SU-DHL-6 (cell line): Measurements from ENCODE around the gene THBD.

Experiments
- H2AFZ ChIP-seq: fragments of 200-600 bp; sonication (generic); 2 replicates; pipeline ENCODE4 v1.6.1; 2014; ENCODE audit warnings: low read depth, mild to moderate bottlenecking, moderate library complexity, mixed read lengths, antibody characterized with exemption, low read length; ENCODE audit not compliant: severe bottlenecking
- H3F3A ChIP-seq: fragments of 200-600 bp; shearing (Covaris generic); 2 replicates; pipeline ENCODE4 v1.6.0; 2016; ENCODE audit warnings: antibody characterized with exemption, mild to moderate bottlenecking; ENCODE audit not compliant: insufficient read depth
- H3K27ac ChIP-seq: fragments of 200-600 bp; sonication (generic); 2 replicates; pipeline ENCODE4 v1.5.1; 2016; ENCODE audit warnings: low read depth, mild to moderate bottlenecking, low read length, moderate library complexity, mixed read lengths
- H3K27me3 ChIP-seq: fragments of 200-600 bp; sonication (generic), shearing (Covaris generic); 2 replicates; pipeline ENCODE4 v1.6.0; 2014; ENCODE audit warnings: mild to moderate bottlenecking, low read length
- H3K36me3 ChIP-seq: fragments of 200-600 bp; sonication (generic); 2 replicates; pipeline ENCODE4 v1.6.1; 2014; ENCODE audit warnings: mild to moderate bottlenecking, low read length, mixed read lengths
- H3K4me2 ChIP-seq: fragments of 300-600, 200-600 bp; shearing (Covaris generic), sonication (generic); 2 replicates; pipeline ENCODE4 v1.6.0; 2014; ENCODE audit warnings: low read length, low read depth, mild to moderate bottlenecking; ENCODE audit not compliant: poor library complexity, severe bottlenecking
- H3K4me3 ChIP-seq: fragments of 200-600 bp; sonication (generic); 2 replicates; pipeline ENCODE4 v1.5.1; 2014; ENCODE audit warnings: antibody characterized with exemption, low read length, mild to moderate bottlenecking, mixed read lengths; ENCODE audit not compliant: insufficient read depth, poor library complexity, severe bottlenecking
- H3K79me2 ChIP-seq: fragments of 200-600 bp; sonication (generic); 2 replicates; pipeline ENCODE4 v1.6.1; 2014; ENCODE audit warnings: mild to moderate bottlenecking, low read length, moderate library complexity; ENCODE audit not compliant: insufficient read depth
- H3K9ac ChIP-seq: fragments of 200-600 bp; sonication (generic); 2 replicates; pipeline ENCODE4 v1.7.0; 2014; ENCODE audit warnings: mild to moderate bottlenecking, low read length
- H3K9me2 ChIP-seq: fragments of 200-600 bp; sonication (generic); replicated peaks from 2 replicates; pipeline ENCODE4 v1.6.1; 2014; ENCODE audit warnings: low read length; ENCODE audit not compliant: insufficient read depth
- H3K9me3 ChIP-seq: fragments of 200-600 bp; sonication (generic); 2 replicates; pipeline ENCODE4 v1.6.1; 2014; ENCODE audit warnings: low read length, mixed read lengths; ENCODE audit not compliant: insufficient read depth
- H4K20me1 ChIP-seq: fragments of 200-600 bp; sonication (generic); 2 replicates; pipeline ENCODE4 v1.6.1; 2014; ENCODE audit warnings: low read depth, mild to moderate bottlenecking, antibody characterized with exemption, low read length, moderate library complexity, mixed read lengths
- EZH2phosphoT487 ChIP-seq: fragments of 200-600 bp; sonication (generic), shearing (Covaris generic); conservative IDR thresholded peaks from 2 replicates; pipeline ENCODE4 v1.6.1; 2018; ENCODE audit warnings: mild to moderate bottlenecking, antibody characterized with exemption, low read length, moderate library complexity, mixed read lengths
- TF ChIP-seq, protein P1 (sequence below): fragments of 200-600 bp; sonication (generic); IDR thresholded peaks from one replicate; pipeline ENCODE4 v1.5.1; 2017; ENCODE audit warnings: antibody characterized with exemption, mild to moderate bottlenecking, low read length, moderate library complexity; ENCODE audit not compliant: insufficient read depth, poor library complexity, severe bottlenecking

THBD gene

DNA sequence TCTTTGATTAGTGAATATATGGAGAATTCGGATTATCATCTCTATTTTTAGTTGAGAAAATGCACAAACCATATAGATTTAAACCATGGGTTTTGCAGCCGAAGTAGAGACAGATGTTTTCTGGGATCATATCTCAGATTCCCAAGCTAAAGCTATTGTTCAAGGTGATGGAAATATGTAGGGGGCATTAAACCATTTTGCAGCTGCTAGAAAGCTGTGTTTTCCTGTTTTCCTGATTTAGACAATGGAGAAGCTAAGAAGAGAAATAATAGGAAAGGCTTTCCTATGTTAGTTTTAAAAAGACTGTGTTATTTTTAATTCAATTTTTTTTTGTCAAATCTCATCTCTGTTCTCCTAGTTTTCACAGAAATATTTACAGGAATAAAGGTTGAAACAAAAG is 30.5 kb upstream of the THBD start:
- H3K4me3 ChIP-seq, result no peak overlapping the region

DNA sequence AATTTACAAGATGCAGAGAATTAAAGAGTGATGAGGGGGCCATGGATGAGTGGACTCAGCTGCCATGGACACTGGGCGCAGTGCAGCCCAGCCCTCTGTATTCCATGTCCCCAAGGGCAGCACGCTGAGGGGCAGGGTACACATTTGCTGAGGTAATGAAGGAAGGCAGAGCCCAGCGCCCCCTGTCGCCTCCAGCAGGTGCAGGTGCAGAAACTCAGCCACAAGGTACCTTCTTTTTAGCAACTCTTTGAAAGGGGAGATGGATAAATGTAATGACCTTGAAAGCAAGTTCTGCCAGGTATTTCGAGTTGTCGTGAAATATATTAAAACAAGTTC is 29.5 kb upstream of the THBD start:
- Histone ChIP-seq H3K36me3 (no peaks in the 10 kb centered on the region), H3K4me2 (no peak overlapping the region), H4K20me1 (no peaks in the 10 kb centered on the region), H3K27me3 (no peaks in the 10 kb centered on the region), H3K27ac (no peak overlapping the region), H3F3A (no peaks in the 10 kb centered on the region), H3K4me3 (no peak overlapping the region), H3K9me2 (no peaks in the 10 kb centered on the region), H3K9me3 (no peaks in the 10 kb centered on the region), H3K79me2 (no peaks in the 10 kb centered on the region), H3K9ac (no peak overlapping the region), H2AFZ (no peak overlapping the region)
- TF ChIP-seq, protein P1, sequence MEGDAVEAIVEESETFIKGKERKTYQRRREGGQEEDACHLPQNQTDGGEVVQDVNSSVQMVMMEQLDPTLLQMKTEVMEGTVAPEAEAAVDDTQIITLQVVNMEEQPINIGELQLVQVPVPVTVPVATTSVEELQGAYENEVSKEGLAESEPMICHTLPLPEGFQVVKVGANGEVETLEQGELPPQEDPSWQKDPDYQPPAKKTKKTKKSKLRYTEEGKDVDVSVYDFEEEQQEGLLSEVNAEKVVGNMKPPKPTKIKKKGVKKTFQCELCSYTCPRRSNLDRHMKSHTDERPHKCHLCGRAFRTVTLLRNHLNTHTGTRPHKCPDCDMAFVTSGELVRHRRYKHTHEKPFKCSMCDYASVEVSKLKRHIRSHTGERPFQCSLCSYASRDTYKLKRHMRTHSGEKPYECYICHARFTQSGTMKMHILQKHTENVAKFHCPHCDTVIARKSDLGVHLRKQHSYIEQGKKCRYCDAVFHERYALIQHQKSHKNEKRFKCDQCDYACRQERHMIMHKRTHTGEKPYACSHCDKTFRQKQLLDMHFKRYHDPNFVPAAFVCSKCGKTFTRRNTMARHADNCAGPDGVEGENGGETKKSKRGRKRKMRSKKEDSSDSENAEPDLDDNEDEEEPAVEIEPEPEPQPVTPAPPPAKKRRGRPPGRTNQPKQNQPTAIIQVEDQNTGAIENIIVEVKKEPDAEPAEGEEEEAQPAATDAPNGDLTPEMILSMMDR, result peak; percentile 18
- no peak for TF ChIP-seq EZH2phosphoT487

More for the DNA sequence above, 30.5 kb upstream of the THBD start:
- no peaks in the 10 kb centered on the region for H4K20me1 ChIP-seq
- no peak overlapping the region for H3K9ac ChIP-seq
- no peaks in the 10 kb centered on the region for H3K36me3 ChIP-seq
- H3K9me3 ChIP-seq, result no peaks in the 10 kb centered on the region
- H3F3A ChIP-seq, result no peaks in the 10 kb centered on the region
- H2AFZ ChIP-seq, result no peak overlapping the region
- H3K9me2 ChIP-seq, result no peaks in the 10 kb centered on the region
- H3K79me2 ChIP-seq, result no peaks in the 10 kb centered on the region
- TF ChIP-seq EZH2phosphoT487, result no peak
- TF ChIP-seq, protein P1, result no peak
- no peak overlapping the region for H3K4me2 ChIP-seq
- H3K27ac ChIP-seq, result no peak overlapping the region
- no peaks in the 10 kb centered on the region for H3K27me3 ChIP-seq

DNA sequence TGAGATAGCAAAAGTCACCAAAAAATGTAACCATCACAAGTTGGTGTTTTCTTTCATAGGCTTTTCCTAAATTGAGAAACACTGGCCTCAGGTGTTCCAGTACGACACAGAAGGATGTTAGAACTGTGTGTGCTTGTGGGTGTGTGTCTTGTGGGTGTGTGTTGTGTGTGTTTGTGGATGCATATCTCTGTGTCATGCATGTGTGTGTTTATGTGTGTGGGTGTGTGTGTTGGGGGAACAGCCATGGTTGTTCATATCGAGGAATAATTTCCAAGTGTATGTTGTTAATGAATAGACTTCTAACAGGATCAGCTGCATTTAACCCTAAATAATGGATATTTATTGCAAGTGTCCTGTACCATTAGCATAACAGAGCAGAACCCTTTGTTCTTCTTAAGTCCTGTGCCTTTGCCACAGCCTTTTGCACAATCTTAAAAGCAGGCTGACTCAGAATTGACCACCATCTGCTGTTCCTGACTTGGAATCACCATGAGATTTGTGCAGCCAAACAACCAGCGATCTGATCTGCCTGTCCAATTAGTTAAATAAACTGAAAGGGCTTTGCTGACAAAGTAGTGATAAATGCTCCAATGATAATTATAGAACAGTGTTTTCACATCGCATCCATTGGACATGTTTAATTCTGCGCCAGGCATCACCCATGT is 29.0 kb upstream of the THBD start:
- no peaks in the 10 kb centered on the region for H3K9me2 ChIP-seq
- H4K20me1 ChIP-seq, result no peaks in the 10 kb centered on the region
- no peaks in the 10 kb centered on the region for H3K36me3 ChIP-seq
- no peak overlapping the region for H3K4me2 ChIP-seq
- H2AFZ ChIP-seq, result no peak overlapping the region
- no peak overlapping the region for H3K4me3 ChIP-seq
- H3K9me3 ChIP-seq, result no peaks in the 10 kb centered on the region
- H3K9ac ChIP-seq, result no peak overlapping the region
- TF ChIP-seq, protein P1, result no peak
- no peak for TF ChIP-seq EZH2phosphoT487
- no peaks in the 10 kb centered on the region for H3K27me3 ChIP-seq
- no peak overlapping the region for H3K27ac ChIP-seq
- H3F3A ChIP-seq, result no peaks in the 10 kb centered on the region
- no peaks in the 10 kb centered on the region for H3K79me2 ChIP-seq
